ENCODE data around the gene ST6GALNAC3.

Gene ST6GALNAC3

DNA sequence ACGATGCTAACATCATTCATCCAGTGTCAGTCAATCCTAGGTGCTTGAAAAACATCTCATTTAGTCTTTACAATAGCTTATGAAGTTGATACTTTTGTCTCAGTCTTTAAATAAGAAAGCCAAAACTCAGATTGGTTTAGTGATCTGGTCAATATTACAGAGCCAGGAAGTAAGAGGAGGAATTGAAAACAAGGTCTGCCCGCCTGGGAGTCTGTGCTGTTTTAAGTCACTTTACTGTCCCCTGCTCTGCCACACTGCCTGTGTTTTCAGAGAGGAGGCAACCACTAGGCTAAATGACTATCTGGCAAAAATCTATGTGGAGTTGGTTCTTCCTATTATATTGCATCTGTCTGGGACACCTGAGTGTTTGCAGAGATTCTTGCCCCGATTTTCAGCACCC lies 62.3 kb downstream of the ST6GALNAC3 start:
- Histone ChIP-seq H3K9me3 (ENCODE audit: control insufficient read depth in 1 of 2, low read length in 2 of 2) (no peaks in the 10 kb centered on the region), H3K4me1 (ENCODE audit: control insufficient read depth in 1 of 2, insufficient read depth in 2 of 2, low read length in 2 of 2) (peaks cover 4% of the 10 kb centered on the region in 2 donors), H3K4me3 (ENCODE audit: low read depth in 1 of 2, low read length in 2 of 2) (no peak overlapping the region), H3K36me3 (ENCODE audit: control insufficient read depth in 1 of 2, insufficient read depth in 2 of 2, low read length in 2 of 2) (no peaks in the 10 kb centered on the region), H3K27me3 (ENCODE audit: control insufficient read depth in 1 of 2, insufficient read depth in 2 of 2, low read length in 2 of 2) (no peaks in the 10 kb centered on the region), H3K27ac (ENCODE audit: low read depth, low read length) (no peak overlapping the region), H3K9ac (ENCODE audit: low read depth in 1 of 2, low read length in 2 of 2) (no peak overlapping the region)

DNA sequence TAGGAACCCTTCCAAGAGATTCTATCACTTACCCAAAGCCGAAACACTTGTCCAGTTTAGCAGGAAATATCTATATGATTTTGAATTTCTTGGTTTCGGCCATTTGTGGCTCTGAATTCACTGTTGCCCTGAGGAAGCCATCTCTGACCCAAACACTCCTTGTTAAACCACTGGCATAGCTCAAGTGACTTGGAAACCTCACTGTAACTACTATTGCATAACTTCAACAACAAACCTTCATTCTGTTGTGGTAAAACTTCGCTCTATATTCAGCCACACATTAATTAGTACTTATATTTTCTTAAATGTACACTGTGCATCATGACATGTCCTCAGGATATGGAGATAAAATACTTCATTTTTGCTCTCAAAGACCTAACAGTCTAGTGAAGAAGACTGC lies 63.2 kb downstream of the ST6GALNAC3 start:
- no peak overlapping the region for H3K9ac ChIP-seq (ENCODE audit: low read depth in 1 of 2, low read length in 2 of 2)
- no peaks in the 10 kb centered on the region for H3K9me3 ChIP-seq (ENCODE audit: control insufficient read depth in 1 of 2, low read length in 2 of 2)
- no peak overlapping the region for H3K27ac ChIP-seq (ENCODE audit: low read depth, low read length)
- H3K36me3 ChIP-seq (ENCODE audit: control insufficient read depth in 1 of 2, insufficient read depth in 2 of 2, low read length in 2 of 2): no peaks in the 10 kb centered on the region
- H3K4me1 ChIP-seq (ENCODE audit: control insufficient read depth in 1 of 2, insufficient read depth in 2 of 2, low read length in 2 of 2): peaks cover 4% of the 10 kb centered on the region in 2 donors
- H3K4me3 ChIP-seq (ENCODE audit: low read depth in 1 of 2, low read length in 2 of 2): no peak overlapping the region
- H3K27me3 ChIP-seq (ENCODE audit: control insufficient read depth in 1 of 2, insufficient read depth in 2 of 2, low read length in 2 of 2): no peaks in the 10 kb centered on the region

DNA sequence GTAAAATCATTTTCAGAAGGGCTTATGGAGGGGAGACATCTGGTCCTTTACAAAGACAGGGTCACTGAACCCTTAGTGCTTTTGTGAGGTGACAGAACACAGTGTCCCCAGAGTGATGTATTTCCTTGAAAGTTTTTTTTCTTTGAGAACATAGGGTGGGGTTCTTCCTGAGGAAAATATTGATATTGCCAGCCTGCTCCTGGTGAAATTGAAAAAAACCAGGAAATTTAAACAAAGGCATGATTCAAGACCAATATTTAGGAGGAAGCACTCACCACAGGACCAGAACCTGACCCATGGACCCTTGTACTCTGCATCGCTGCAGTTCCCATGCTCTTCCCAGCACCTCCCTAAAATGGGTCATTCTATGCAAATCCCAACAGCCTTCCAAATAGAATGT lies 63.7 kb downstream of the ST6GALNAC3 start:
- no peaks in the 10 kb centered on the region for H3K9me3 ChIP-seq (ENCODE audit: control insufficient read depth in 1 of 2, low read length in 2 of 2)
- no peaks in the 10 kb centered on the region for H3K36me3 ChIP-seq (ENCODE audit: control insufficient read depth in 1 of 2, insufficient read depth in 2 of 2, low read length in 2 of 2)
- H3K27ac ChIP-seq (ENCODE audit: low read depth, low read length): no peak overlapping the region
- no peaks in the 10 kb centered on the region for H3K27me3 ChIP-seq (ENCODE audit: control insufficient read depth in 1 of 2, insufficient read depth in 2 of 2, low read length in 2 of 2)
- H3K4me3 ChIP-seq (ENCODE audit: low read depth in 1 of 2, low read length in 2 of 2): no peak overlapping the region
- peaks cover 4% of the 10 kb centered on the region in 2 donors for H3K4me1 ChIP-seq (ENCODE audit: control insufficient read depth in 1 of 2, insufficient read depth in 2 of 2, low read length in 2 of 2)
- H3K9ac ChIP-seq (ENCODE audit: low read depth in 1 of 2, low read length in 2 of 2): no peak overlapping the region

DNA sequence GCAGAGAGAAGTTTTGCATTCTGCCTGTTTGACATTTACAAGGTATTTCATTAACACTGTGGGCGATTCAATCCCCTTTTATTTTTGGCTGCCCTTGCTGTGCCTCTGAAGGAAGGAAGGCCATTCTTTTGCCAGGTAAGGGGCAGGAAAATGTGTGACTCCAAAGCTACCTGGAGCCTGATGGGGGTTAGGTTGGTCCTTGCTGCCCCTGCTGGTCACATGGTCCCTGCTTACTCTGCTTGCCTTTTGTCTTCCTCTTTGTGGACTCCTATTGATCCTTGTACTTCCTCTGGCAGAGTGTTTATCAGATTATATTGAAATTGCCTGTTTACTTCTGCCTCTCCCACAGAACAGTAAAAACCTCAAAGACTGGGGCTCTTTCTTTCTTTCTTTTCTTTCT lies 65.7 kb downstream of the ST6GALNAC3 start:
- H3K27ac ChIP-seq (ENCODE audit: low read depth, low read length): no peak overlapping the region
- H3K4me3 ChIP-seq (ENCODE audit: low read depth in 1 of 2, low read length in 2 of 2): no peak overlapping the region
- H3K27me3 ChIP-seq (ENCODE audit: control insufficient read depth in 1 of 2, insufficient read depth in 2 of 2, low read length in 2 of 2): no peaks in the 10 kb centered on the region
- no peak overlapping the region for H3K9ac ChIP-seq (ENCODE audit: low read depth in 1 of 2, low read length in 2 of 2)
- H3K36me3 ChIP-seq (ENCODE audit: control insufficient read depth in 1 of 2, insufficient read depth in 2 of 2, low read length in 2 of 2): no peaks in the 10 kb centered on the region
- peaks cover 4% of the 10 kb centered on the region in 2 donors for H3K4me1 ChIP-seq (ENCODE audit: control insufficient read depth in 1 of 2, insufficient read depth in 2 of 2, low read length in 2 of 2)
- H3K9me3 ChIP-seq (ENCODE audit: control insufficient read depth in 1 of 2, low read length in 2 of 2): no peaks in the 10 kb centered on the region

DNA sequence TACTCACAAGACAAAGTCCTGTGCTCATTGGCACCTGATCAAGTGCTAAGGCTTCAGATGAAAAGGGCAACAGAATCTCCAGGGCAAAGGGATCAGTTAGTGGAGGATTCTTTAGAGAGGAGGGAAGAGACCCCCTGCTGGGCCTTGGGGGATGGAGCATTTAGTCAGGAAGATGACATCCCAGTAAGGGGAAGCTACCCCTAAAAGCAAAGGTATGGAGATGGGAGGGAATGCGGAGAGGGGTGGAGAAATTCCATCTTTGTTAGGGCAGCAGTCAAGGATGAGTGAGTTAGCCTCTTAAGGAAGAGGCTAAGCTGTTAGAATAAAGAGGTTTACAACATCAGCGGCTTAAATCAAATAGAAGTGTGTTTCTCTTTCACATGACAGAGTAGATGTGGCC lies 67.4 kb downstream of the ST6GALNAC3 start:
- Histone ChIP-seq H3K27me3 (ENCODE audit: control insufficient read depth in 1 of 2, insufficient read depth in 2 of 2, low read length in 2 of 2) (no peaks in the 10 kb centered on the region), H3K9me3 (ENCODE audit: control insufficient read depth in 1 of 2, low read length in 2 of 2) (no peaks in the 10 kb centered on the region), H3K36me3 (ENCODE audit: control insufficient read depth in 1 of 2, insufficient read depth in 2 of 2, low read length in 2 of 2) (no peaks in the 10 kb centered on the region), H3K4me1 (ENCODE audit: control insufficient read depth in 1 of 2, insufficient read depth in 2 of 2, low read length in 2 of 2) (peaks cover 4% of the 10 kb centered on the region in 2 donors), H3K4me3 (ENCODE audit: low read depth in 1 of 2, low read length in 2 of 2) (no peak overlapping the region), H3K9ac (ENCODE audit: low read depth in 1 of 2, low read length in 2 of 2) (no peak overlapping the region), H3K27ac (ENCODE audit: low read depth, low read length) (no peak overlapping the region)

DNA sequence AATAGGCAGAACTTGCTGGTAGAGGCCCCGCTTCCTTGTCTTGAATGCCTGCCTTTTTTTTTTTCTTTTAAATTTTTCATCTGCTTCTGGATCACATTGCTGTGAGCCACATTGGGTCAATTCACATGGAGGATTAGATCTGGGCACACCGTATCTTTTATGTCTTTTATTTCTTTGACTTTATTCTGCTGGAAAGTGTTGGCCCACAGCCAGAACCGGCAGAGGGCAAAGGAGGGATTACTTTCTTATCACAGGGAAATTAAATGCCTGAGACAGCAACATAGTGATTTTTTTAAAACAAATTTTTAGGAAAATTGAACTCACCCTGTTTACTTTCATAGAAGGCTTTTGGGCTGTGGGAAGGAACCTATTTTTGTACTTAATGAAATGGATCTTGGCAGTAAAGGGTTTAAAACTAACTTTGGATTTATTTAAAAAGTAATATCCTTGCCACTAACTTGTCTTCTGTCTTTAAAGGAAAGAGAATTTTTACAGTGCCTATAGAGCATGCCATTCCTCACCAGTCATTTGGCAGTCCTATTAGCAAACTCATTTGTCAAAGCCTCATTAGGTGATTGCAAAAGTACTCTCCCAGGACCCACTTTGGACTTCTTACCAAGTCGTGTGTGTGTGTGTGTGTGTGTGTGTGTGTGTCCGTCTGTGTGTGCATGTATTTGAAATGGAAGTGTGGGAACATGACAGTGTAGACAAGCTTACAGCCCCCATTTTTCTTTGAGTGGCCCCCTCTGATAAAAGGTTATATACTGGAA lies 68.4 kb downstream of the ST6GALNAC3 start:
- no peak overlapping the region for H3K27ac ChIP-seq (ENCODE audit: low read depth, low read length)
- H3K9ac ChIP-seq (ENCODE audit: low read depth in 1 of 2, low read length in 2 of 2): no peak overlapping the region
- no peaks in the 10 kb centered on the region for H3K9me3 ChIP-seq (ENCODE audit: control insufficient read depth in 1 of 2, low read length in 2 of 2)
- peaks cover 4% of the 10 kb centered on the region in 2 donors for H3K4me1 ChIP-seq (ENCODE audit: control insufficient read depth in 1 of 2, insufficient read depth in 2 of 2, low read length in 2 of 2)
- no peak overlapping the region for H3K4me3 ChIP-seq (ENCODE audit: low read depth in 1 of 2, low read length in 2 of 2)
- H3K36me3 ChIP-seq (ENCODE audit: control insufficient read depth in 1 of 2, insufficient read depth in 2 of 2, low read length in 2 of 2): no peaks in the 10 kb centered on the region
- no peaks in the 10 kb centered on the region for H3K27me3 ChIP-seq (ENCODE audit: control insufficient read depth in 1 of 2, insufficient read depth in 2 of 2, low read length in 2 of 2)

DNA sequence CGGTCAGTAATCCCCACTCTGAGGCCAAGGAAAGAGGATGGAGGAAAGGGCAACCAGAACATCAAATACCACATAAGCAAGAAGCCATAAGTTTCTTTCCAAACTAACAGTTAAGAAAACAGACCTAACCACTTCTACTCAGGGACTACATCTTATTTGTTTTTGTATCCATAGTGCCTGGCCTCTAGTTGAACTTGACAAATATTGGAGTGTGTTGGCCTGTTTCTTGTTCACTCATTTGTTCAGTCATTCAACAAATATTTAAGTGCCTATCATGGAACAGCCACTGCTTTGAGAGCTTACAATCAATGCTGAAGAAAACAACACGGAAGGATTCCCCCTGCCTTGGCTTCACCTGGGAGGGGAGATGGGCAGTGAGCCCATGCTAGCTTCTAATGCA lies 69.7 kb downstream of the ST6GALNAC3 start:
- H3K9me3 ChIP-seq (ENCODE audit: control insufficient read depth in 1 of 2, low read length in 2 of 2): no peaks in the 10 kb centered on the region

DNA sequence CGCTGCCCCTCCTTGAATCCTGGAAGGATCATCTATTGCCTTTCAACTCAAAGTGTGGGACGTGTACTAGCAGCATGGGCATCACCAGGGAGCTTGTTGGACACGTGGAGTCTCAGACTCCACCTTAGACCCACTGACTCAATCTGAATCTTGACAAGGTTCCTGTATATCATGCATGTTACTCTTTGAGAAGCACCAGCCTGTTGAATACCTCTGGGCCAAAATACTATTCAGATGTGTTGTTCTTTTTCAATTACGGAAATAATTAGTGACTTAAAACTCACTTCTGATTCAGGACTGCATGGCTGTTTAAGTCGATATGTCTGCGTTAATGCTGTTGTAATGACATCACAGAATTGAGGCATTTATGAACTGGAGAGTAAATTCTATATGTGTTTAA lies 70.8 kb downstream of the ST6GALNAC3 start:
- no peak overlapping the region for H3K4me3 ChIP-seq (ENCODE audit: low read depth in 1 of 2, low read length in 2 of 2)
- no peak overlapping the region for H3K9ac ChIP-seq (ENCODE audit: low read depth in 1 of 2, low read length in 2 of 2)
- no peak overlapping the region for H3K27ac ChIP-seq (ENCODE audit: low read depth, low read length)
- H3K27me3 ChIP-seq (ENCODE audit: control insufficient read depth in 1 of 2, insufficient read depth in 2 of 2, low read length in 2 of 2): no peaks in the 10 kb centered on the region
- H3K36me3 ChIP-seq (ENCODE audit: control insufficient read depth in 1 of 2, insufficient read depth in 2 of 2, low read length in 2 of 2): no peaks in the 10 kb centered on the region
- no peaks in the 10 kb centered on the region for H3K9me3 ChIP-seq (ENCODE audit: control insufficient read depth in 1 of 2, low read length in 2 of 2)
- H3K4me1 ChIP-seq (ENCODE audit: control insufficient read depth in 1 of 2, insufficient read depth in 2 of 2, low read length in 2 of 2): peaks cover 4% of the 10 kb centered on the region in 2 donors

More for the DNA sequence above, 69.7 kb downstream of the ST6GALNAC3 start:
- no peaks in the 10 kb centered on the region for H3K27me3 ChIP-seq (ENCODE audit: control insufficient read depth in 1 of 2, insufficient read depth in 2 of 2, low read length in 2 of 2)
- H3K27ac ChIP-seq (ENCODE audit: low read depth, low read length): no peak overlapping the region
- H3K9ac ChIP-seq (ENCODE audit: low read depth in 1 of 2, low read length in 2 of 2): no peak overlapping the region
- H3K36me3 ChIP-seq (ENCODE audit: control insufficient read depth in 1 of 2, insufficient read depth in 2 of 2, low read length in 2 of 2): no peaks in the 10 kb centered on the region
- no peak overlapping the region for H3K4me3 ChIP-seq (ENCODE audit: low read depth in 1 of 2, low read length in 2 of 2)
- peaks cover 4% of the 10 kb centered on the region in 2 donors for H3K4me1 ChIP-seq (ENCODE audit: control insufficient read depth in 1 of 2, insufficient read depth in 2 of 2, low read length in 2 of 2)

DNA sequence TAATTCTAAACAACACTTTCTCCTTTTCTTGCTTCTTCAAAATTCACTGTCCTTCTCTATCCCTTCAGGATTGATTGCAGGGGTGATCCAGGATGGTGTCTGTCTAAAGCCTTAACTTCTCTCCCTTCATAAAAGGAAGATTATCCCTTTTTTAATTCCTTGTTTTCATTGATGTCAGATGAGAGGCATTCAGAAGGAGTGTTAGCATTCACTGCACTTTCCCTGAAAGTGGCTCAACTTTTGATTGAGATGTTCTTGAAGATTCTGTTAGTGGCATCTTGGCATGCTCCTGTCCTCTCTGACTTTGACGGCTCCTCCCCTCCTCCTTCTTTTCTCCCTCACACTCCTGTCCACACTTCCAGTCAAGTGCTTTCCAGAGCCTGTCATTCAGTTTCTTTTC lies 71.6 kb downstream of the ST6GALNAC3 start:
- H3K27ac ChIP-seq (ENCODE audit: low read depth, low read length): no peak overlapping the region
- H3K36me3 ChIP-seq (ENCODE audit: control insufficient read depth in 1 of 2, insufficient read depth in 2 of 2, low read length in 2 of 2): no peaks in the 10 kb centered on the region
- peaks cover 0 to under 1% of the 10 kb centered on the region in 2 donors for H3K4me1 ChIP-seq (ENCODE audit: control insufficient read depth in 1 of 2, insufficient read depth in 2 of 2, low read length in 2 of 2)
- no peak overlapping the region for H3K4me3 ChIP-seq (ENCODE audit: low read depth in 1 of 2, low read length in 2 of 2)
- no peaks in the 10 kb centered on the region for H3K9me3 ChIP-seq (ENCODE audit: control insufficient read depth in 1 of 2, low read length in 2 of 2)
- no peaks in the 10 kb centered on the region for H3K27me3 ChIP-seq (ENCODE audit: control insufficient read depth in 1 of 2, insufficient read depth in 2 of 2, low read length in 2 of 2)
- no peak overlapping the region for H3K9ac ChIP-seq (ENCODE audit: low read depth in 1 of 2, low read length in 2 of 2)

DNA sequence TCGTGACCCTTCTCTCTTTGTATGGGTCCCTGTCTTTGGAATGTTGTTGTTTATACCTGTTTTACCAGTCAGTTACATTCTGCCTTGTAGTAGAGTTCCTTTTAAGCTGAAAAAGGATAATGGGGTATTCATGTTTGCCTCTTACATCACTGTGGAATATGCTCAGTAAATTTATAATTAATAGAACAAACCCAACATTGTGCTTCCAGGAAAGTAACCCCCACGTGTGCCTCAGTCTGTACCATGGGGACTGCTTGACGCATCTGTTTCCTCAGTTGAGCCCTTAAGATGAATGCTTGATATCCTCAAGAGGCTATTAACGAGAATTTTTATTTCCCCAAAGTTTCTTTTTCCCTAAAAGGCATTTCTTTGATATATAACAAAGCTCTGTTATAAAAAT lies 73.4 kb downstream of the ST6GALNAC3 start:
- H3K27me3 ChIP-seq (ENCODE audit: control insufficient read depth in 1 of 2, insufficient read depth in 2 of 2, low read length in 2 of 2): no peaks in the 10 kb centered on the region
- H3K9ac ChIP-seq (ENCODE audit: low read depth in 1 of 2, low read length in 2 of 2): no peak overlapping the region
- H3K36me3 ChIP-seq (ENCODE audit: control insufficient read depth in 1 of 2, insufficient read depth in 2 of 2, low read length in 2 of 2): no peaks in the 10 kb centered on the region
- H3K4me3 ChIP-seq (ENCODE audit: low read depth in 1 of 2, low read length in 2 of 2): no peak overlapping the region
- no peaks in the 10 kb centered on the region for H3K9me3 ChIP-seq (ENCODE audit: control insufficient read depth in 1 of 2, low read length in 2 of 2)
- H3K27ac ChIP-seq (ENCODE audit: low read depth, low read length): no peak overlapping the region
- no peaks in the 10 kb centered on the region for H3K4me1 ChIP-seq (ENCODE audit: control insufficient read depth in 1 of 2, insufficient read depth in 2 of 2, low read length in 2 of 2)

Measured in duodenal mucosa (tissue), 2 donors.